HG03060 (cell line): ENCODE data around the gene SCG3.
"Not testable (repeated sequence)": the region's sequence is repeated elsewhere in the genome, so short reads cannot be mapped to it uniquely, and the experiment has no call there.

Source experiments
- ATAC-seq: cut with Tn5 transposase; IDR thresholded peaks from one replicate; pipeline ENCODE4 v1.9.1; 2021; ENCODE audit warnings: low read depth, moderate number of reproducible peaks; ENCODE audit not compliant: unreplicated experiment

Gene SCG3

GRCh38 chr15:51681303-51681963 is at the start of gene SCG3:
Gene SCG3, plus strand, starts transcription at chr15:51681503. Its CDS starts 253 bp downstream, at chr15:51681756.
- ATAC-seq, result no peak

- no peak for ATAC-seq
These were observed 46.6 kb upstream of the SCG3 start for GRCh38 chr15:51634591-51635198.

GRCh38 chr15:51641490-51642130 is 39.7 kb upstream of the SCG3 start:
- no peak for ATAC-seq

GRCh38 chr15:51642696-51643095 is 38.6 kb upstream of the SCG3 start:
- ATAC-seq, result no peak

GRCh38 chr15:51647128-51647562 is 34.2 kb upstream of the SCG3 start:
- no peak for ATAC-seq

- ATAC-seq, result not testable (repeated sequence)
These were observed 33.2 kb upstream of the SCG3 start for GRCh38 chr15:51648101-51648500.

GRCh38 chr15:51648643-51649042 is 32.7 kb upstream of the SCG3 start:
- ATAC-seq, result not testable (repeated sequence)

GRCh38 chr15:51649659-51650521 is 31.4 kb upstream of the SCG3 start:
- ATAC-seq, result no peak

- no peak for ATAC-seq
These were observed 29.1 kb upstream of the SCG3 start for GRCh38 chr15:51652084-51652668.

- not testable (repeated sequence) for ATAC-seq
These were observed 25.8 kb upstream of the SCG3 start for GRCh38 chr15:51655401-51656057.

- ATAC-seq, result no peak
These were observed 22.6 kb upstream of the SCG3 start for GRCh38 chr15:51658664-51659063.

GRCh38 chr15:51661072-51661471 is 20.2 kb upstream of the SCG3 start:
- no peak for ATAC-seq

- no peak for ATAC-seq
These were observed 13.8 kb upstream of the SCG3 start for GRCh38 chr15:51667478-51667877.

- no peak for ATAC-seq
These were observed 12.9 kb upstream of the SCG3 start for GRCh38 chr15:51668446-51668845.

- ATAC-seq, result no peak
These were observed 11.9 kb upstream of the SCG3 start for GRCh38 chr15:51669381-51669780.

GRCh38 chr15:51672155-51672687 is 9.1 kb upstream of the SCG3 start:
- no peak for ATAC-seq

GRCh38 chr15:51672913-51673857 is 8.1 kb upstream of the SCG3 start:
- no peak for ATAC-seq

GRCh38 chr15:51675234-51675633 is 6.1 kb upstream of the SCG3 start:
- no peak for ATAC-seq

- ATAC-seq, result no peak
These were observed 4.3 kb upstream of the SCG3 start for GRCh38 chr15:51677021-51677420.
